ENCODE results near the gene CORO7.

The CORO7 gene

GRCh38 chr16:4416200-4417032 lies at the start of gene CORO7:
TSS of gene CORO7 (minus strand) at chr16:4416596. CDS start at chr16:4416518, 78 bp downstream.
- DNase-seq (ENCODE audit: low read depth), result peak; percentile 62

GRCh38 chr16:4463522-4464163 lies 47.2 kb upstream of the CORO7 start:
- DNase-seq (ENCODE audit: low read depth), result no peak

GRCh38 chr16:4461250-4462085 lies 45.1 kb upstream of the CORO7 start:
- DNase-seq (ENCODE audit: low read depth), result no peak

GRCh38 chr16:4460936-4461249 lies 44.5 kb upstream of the CORO7 start:
- DNase-seq (ENCODE audit: low read depth), result no peak

GRCh38 chr16:4455951-4456350 lies 39.6 kb upstream of the CORO7 start:
- DNase-seq (ENCODE audit: low read depth), result no peak

GRCh38 chr16:4455081-4455480 lies 38.7 kb upstream of the CORO7 start:
- DNase-seq (ENCODE audit: low read depth), result no peak

GRCh38 chr16:4454623-4455022 lies 38.2 kb upstream of the CORO7 start:
- no peak for DNase-seq (ENCODE audit: low read depth)

- no peak for DNase-seq (ENCODE audit: low read depth)
Measured at GRCh38 chr16:4452674-4453073, 36.3 kb upstream of the CORO7 start.

- peak; percentile 68 for DNase-seq (ENCODE audit: low read depth)
Measured at GRCh38 chr16:4450931-4451519, 34.6 kb upstream of the CORO7 start.

- no peak for DNase-seq (ENCODE audit: low read depth)
Measured at GRCh38 chr16:4450430-4450829, 34.0 kb upstream of the CORO7 start.

- DNase-seq (ENCODE audit: low read depth), result no peak
Measured at GRCh38 chr16:4443986-4444385, 27.6 kb upstream of the CORO7 start.

- DNase-seq (ENCODE audit: low read depth), result no peak
Measured at GRCh38 chr16:4443271-4443670, 26.9 kb upstream of the CORO7 start.

- DNase-seq (ENCODE audit: low read depth), result no peak
Measured at GRCh38 chr16:4442371-4442770, 26.0 kb upstream of the CORO7 start.

GRCh38 chr16:4437366-4437765 lies 21.0 kb upstream of the CORO7 start:
- DNase-seq (ENCODE audit: low read depth), result no peak

- no peak for DNase-seq (ENCODE audit: low read depth)
Measured at GRCh38 chr16:4435337-4436067, 19.1 kb upstream of the CORO7 start.

- DNase-seq (ENCODE audit: low read depth), result no peak
Measured at GRCh38 chr16:4433914-4434787, 17.8 kb upstream of the CORO7 start.

- no peak for DNase-seq (ENCODE audit: low read depth)
Measured at GRCh38 chr16:4433228-4433627, 16.8 kb upstream of the CORO7 start.

GRCh38 chr16:4431023-4431422 lies 14.6 kb upstream of the CORO7 start:
- DNase-seq (ENCODE audit: low read depth), result no peak

- no peak for DNase-seq (ENCODE audit: low read depth)
Measured at GRCh38 chr16:4428500-4428899, 12.1 kb upstream of the CORO7 start.

GRCh38 chr16:4426722-4427372 lies 10.5 kb upstream of the CORO7 start:
- no peak for DNase-seq (ENCODE audit: low read depth)

Data from fibroblast of the conjunctiva (primary cell).